Measurements from ENCODE around the gene BUD31.

BUD31 gene

DNA sequence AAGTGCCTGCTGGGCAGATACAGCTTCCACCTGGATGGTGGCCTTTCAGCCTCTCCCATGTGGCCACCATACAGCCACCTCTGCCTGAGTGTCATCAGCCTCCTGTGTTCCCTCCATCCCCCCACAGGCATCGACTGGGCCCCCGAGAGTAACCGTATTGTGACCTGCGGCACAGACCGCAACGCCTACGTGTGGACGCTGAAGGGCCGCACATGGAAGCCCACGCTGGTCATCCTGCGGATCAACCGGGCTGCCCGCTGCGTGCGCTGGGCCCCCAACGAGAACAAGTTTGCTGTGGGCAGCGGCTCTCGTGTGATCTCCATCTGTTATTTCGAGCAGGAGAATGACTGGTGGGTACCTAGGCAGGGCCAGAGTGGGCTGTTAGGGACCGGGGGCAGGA lies 20.9 kb upstream of the BUD31 start:
- no peak for TF ChIP-seq POLR2A (IDR thresholded peaks at IDR 0.05; ENCODE audit: low read depth, low read length)
- DNase-seq (ENCODE audit: insufficient read length, low spot score) (no peak), FAIRE-seq (no peak)

DNA sequence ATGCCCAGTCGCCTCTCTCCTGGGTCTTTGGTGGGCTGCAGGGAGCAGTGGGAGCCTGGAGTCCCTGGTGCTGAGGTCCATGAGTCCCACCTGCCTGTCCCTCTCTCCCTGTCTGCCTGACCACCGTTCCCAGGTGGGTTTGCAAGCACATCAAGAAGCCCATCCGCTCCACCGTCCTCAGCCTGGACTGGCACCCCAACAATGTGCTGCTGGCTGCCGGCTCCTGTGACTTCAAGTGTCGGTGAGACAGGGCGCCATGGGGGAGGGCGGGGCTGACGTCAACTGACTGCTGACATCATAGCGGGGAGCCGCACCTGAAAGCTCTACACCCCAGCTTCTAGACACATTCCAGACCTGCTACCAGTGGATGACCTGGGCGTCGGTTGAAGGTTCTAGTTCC lies 19.0 kb upstream of the BUD31 start:
- FAIRE-seq (no peak), DNase-seq (ENCODE audit: insufficient read length, low spot score) (no peak)
- no peak for TF ChIP-seq POLR2A (IDR thresholded peaks at IDR 0.05; ENCODE audit: low read depth, low read length)

DNA sequence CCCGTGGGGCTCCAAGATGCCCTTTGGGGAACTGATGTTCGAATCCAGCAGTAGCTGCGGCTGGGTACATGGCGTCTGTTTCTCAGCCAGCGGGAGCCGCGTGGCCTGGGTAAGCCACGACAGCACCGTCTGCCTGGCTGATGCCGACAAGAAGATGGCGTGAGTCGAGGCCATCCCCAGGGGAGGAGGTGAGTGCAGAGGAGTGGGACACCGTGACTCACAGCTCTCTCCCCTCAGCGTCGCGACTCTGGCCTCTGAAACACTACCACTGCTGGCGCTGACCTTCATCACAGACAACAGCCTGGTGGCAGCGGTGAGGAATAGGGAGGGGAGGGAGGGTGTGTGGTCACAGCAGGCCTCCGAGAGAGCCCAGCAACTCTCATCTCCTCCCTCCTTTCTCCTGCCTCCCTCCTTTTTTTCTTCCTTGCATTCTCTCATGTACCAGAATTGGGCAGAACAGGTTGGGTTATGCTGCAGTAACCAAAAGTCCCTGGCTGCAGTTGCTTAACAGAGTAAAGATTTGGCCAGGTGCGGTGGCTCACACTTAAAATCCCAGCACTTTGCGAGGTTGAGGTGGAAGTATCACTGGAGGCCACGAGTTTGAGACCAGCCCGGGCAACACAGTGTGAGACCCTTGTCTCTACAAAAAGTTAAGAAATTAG lies 17.7 kb upstream of the BUD31 start:
- DNase-seq (ENCODE audit: insufficient read length, low spot score) (no peak), FAIRE-seq (no peak)
- no peak for TF ChIP-seq POLR2A (IDR thresholded peaks at IDR 0.05; ENCODE audit: low read depth, low read length)

DNA sequence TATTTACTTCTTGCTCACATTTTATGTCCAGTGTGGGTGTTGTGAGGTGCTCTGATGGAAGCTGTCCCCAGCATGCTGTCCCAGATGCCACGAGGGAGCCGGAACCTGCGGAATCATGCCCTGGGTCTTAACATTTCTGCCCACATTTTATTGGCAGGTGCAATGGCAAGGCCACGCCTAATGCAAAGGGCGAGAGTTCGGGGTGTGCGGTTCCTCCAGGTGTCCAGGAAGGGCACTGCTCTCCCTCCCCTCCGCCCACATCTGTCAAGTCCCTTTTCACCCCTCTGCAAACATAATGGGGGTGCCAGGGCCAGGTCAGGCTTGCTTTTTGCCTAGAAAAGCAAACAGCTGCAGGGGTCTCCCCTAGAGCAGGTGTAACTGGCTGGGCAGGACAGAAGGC lies 16.7 kb upstream of the BUD31 start:
- no peak for DNase-seq (ENCODE audit: insufficient read length, low spot score)
- TF ChIP-seq POLR2A (IDR thresholded peaks at IDR 0.05; ENCODE audit: low read depth, low read length): no peak
- no peak for FAIRE-seq

DNA sequence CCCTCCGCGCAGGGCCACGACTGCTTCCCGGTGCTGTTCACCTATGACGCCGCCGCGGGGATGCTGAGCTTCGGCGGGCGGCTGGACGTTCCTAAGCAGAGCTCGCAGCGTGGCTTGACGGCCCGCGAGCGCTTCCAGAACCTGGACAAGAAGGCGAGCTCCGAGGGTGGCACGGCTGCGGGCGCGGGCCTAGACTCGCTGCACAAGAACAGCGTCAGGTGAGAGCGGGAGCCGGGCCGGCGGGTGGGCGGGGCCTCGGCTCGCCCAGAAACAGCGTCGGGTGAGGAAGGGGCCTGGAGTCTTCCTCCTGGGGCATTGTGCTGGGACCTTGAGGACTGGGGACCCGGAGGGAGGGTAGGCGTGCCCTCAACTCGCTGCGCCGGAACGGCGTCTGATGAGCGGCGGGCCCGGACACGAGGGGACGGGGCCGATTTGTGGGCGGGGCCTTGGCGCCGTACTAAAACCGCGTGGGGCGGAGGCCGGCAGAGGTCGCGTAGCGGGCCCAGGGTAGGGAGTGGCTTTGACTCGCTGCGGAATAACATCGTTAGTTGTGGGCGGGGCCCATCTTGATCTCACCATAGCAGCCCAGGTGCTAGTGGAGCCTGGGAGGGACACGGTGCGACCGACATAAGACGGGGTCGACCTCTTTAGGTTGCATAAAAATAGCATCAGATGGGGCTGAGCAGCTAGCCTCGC lies 16.0 kb upstream of the BUD31 start:
- DNase-seq (ENCODE audit: insufficient read length, low spot score) (no peak), FAIRE-seq (no peak)

DNA sequence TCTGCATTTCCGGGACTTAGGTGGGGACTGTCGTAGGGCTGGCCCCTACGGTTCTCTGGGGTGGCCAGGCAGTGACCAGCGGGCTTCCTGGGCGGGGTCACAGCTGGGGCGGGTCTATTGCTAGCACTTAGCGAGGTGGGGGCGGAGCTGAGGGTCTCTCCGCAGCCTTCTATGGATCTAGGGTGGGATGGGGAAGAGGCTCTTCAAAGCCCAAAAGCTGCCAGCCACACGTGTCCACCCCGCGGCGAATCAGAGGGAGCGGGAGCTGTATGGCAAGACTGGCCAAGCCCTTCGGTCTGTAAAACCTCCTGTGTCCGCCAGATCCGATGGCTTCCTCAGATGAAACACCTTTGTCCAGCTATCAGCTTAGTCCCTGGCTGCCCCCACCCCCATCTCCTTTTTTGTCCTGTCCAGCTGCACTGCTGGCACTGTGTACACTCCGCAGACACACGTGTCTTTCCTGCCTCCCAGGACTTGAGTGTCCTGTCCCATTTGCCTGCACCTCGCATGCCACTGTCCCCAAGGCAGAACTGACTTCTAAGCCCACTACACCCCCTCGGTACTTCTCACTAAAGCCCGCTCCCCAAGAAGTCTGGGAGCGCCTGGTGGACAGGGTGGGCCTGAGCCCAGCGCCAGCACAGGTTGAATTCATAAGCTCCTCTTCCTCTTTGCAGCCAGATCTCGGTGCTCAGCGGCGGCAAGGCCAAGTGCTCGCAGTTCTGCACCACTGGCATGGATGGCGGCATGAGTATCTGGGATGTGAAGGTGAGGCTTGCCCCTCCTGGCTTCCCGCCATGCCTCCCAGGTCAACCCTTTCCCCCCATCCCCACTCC lies 15.2 kb upstream of the BUD31 start:
- FAIRE-seq (no peak), DNase-seq (ENCODE audit: insufficient read length, low spot score) (no peak)
- no peak for TF ChIP-seq POLR2A (IDR thresholded peaks at IDR 0.05; ENCODE audit: low read depth, low read length)

More for the DNA sequence above, 16.0 kb upstream of the BUD31 start:
- no peak for TF ChIP-seq POLR2A (IDR thresholded peaks at IDR 0.05; ENCODE audit: low read depth, low read length)

DNA sequence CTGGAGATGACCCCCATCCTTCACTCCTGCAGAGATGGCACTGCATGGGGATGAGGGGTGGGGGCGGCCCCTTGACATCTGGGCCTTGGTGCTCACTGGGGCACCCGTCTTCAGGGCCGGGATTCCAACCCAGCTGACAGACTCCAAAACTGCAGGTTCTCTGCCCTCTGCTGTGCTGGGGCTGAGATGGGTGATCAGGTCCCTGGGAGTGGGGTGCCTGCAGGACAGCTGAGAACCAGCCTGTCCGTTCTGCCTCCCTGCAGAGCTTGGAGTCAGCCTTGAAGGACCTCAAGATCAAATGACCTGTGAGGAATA lies 14.6 kb upstream of the BUD31 start:
- DNase-seq (ENCODE audit: insufficient read length, low spot score) (no peak), FAIRE-seq (no peak)
- TF ChIP-seq POLR2A (IDR thresholded peaks at IDR 0.05; ENCODE audit: low read depth, low read length): no peak

DNA sequence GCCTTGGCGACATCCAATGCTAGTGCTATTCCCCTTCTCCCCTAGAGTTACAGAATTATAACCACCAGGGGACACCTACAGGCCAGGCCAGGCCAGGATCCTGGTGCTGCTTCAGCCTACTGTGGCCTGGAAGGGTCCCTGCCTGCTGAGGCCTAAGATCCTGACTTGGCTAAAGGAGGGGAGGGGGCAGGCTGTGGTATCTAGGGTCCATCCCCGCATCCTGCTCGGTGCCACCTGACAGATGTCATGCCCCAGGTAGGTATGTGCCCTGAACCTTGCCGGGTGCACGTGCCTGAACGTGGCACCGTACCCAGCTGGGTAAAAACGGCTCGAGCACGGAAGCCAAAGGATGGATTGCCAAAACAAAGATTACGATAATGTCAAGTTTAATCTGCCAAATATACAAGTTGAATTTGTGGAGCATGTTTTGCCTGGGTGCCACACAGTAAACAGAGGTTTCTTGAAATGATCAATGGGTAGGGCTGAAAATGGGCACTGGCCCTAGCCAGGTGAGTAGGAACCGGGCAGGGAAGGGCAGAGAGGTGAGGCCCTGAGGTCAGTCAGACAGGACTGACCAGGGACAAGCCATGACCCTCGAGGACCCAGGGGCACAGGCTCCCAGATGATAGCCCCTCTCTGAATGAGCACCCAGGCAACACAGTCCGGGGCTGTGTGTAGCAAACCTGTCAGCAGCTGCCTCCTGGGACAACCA lies 13.0 kb upstream of the BUD31 start:
- FAIRE-seq (no peak), DNase-seq (ENCODE audit: insufficient read length, low spot score) (no peak)
- TF ChIP-seq POLR2A (IDR thresholded peaks at IDR 0.05; ENCODE audit: low read depth, low read length): no peak

DNA sequence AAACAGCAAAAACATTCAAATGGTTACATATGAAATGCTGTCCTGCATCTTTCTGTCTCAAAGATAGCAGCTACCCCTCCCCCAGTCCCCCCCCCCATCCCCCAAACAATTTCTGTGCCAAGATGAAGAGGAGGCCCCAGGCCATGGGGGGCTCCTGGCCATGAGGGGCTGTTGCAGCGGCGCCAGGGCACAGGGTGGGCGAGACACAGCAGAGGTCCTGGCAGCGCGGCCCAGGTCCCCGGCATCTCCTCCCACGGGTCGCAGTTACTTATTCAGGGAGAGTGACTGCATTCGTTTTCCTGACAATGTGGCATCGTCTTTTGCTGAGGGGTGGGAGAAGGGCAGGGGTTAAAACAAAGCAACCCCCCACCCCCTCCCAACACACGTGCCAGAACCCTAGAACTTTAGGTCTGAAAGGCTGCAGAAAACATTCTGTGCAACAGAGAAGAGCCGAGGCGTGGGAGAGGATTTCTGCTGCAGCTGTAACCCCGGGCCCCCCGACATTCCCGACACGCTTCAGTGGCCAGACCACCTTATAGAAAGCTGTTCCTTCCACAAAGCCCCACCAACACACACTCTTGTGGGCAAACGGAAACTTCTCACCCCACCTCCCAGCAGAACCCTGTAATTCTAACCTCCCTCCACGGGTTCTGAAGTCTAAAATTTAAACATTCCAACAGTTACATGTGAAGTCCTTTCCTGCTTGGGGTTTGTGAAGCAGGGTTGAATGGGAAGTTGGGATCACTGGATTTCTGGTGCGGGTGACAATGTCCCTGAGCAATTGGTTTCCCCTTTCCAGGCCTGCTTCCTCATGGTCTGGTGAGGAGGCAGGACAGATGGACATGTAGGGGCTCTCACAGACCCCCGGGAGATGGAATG lies 12.1 kb upstream of the BUD31 start:
- FAIRE-seq (no peak), DNase-seq (ENCODE audit: insufficient read length, low spot score) (no peak)
- TF ChIP-seq POLR2A (IDR thresholded peaks at IDR 0.05; ENCODE audit: low read depth, low read length): no peak

DNA sequence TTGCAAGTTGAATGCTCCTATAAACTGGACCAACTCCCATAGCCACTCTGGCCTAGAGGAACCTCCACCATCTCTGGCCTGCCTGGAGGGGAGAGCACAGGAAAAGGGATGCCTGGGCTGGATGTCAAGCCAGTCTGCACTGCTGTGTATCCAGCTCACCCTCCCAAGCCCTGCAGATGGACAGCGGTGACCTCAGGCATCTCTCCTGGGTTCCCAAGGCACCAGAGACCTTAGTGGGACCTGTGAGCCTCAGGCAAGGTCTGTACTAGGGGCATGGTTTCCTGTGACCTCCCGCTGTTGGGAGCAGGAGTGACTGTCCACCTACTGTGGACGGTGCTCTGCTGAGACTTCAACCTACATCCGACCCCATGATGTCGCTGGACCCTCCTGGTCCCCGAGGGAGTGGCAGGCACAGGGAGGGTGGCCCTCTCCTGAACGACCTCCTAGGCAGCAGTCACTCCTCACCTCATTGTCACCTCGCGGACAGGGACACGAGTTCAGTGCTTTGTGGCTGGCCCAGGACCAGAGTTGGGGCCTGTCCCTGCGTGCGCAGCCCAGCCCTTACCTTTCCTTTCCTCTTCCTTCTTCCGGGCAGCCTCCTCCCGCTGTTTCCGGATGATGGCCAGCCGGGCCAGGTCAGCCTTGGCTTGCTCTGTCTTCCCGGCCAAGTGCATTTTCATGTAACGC lies 11.3 kb upstream of the BUD31 start:
- TF ChIP-seq POLR2A (IDR thresholded peaks at IDR 0.05; ENCODE audit: low read depth, low read length): no peak
- no peak for DNase-seq (ENCODE audit: insufficient read length, low spot score)
- no peak for FAIRE-seq

DNA sequence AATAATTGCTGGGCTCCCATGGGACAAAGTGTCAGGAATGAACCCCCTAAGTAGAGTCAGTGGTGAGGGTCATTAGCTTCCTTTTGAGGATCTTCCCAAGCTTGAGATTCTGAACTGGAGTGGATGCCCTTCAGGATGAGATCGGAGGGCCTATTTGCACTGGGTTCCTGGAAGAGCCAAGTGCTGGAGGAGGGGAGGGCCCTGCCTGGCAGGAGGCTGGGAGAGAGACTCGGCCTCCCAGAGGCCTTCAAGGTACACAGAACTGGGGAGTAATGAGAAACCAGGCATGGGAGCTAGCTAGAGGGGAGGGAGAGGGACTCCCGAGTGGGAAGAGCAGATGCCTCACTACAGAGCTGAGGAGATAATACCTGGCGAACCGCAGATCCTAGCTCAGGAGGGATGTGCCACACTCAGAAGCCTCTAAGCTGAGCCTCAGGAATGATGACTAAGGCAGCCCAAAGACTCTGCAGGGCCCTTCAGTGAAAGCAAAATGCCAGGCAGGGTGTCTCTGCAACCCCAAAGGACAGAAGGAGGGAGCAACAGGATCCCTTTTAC lies 9.8 kb upstream of the BUD31 start:
- FAIRE-seq (no peak), DNase-seq (ENCODE audit: insufficient read length, low spot score) (no peak)
- no peak for TF ChIP-seq POLR2A (IDR thresholded peaks at IDR 0.05; ENCODE audit: low read depth, low read length)

DNA sequence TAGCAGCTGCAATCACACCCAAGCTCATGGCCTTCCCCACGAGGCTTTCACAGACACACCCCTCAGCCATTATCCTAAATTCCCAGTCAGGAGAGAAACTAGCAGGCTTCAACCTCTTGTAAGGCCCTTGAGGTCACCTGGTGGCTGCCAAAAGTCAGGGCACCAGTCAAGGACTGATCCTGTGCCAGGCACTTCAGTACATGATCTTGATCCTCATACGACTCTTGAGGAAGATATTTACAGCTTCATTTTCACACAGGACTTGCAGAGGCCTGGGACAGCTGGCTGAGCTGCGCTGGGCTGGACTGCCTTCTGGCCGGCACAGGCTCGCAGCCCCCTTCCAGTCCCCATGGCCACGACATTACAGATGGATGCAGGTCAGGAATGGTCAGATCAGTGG lies 9.2 kb upstream of the BUD31 start:
- FAIRE-seq (no peak), DNase-seq (ENCODE audit: insufficient read length, low spot score) (no peak)
- TF ChIP-seq POLR2A (IDR thresholded peaks at IDR 0.05; ENCODE audit: low read depth, low read length): no peak

Measured in H54 (cell line).